GM18951 (cell line): ENCODE results near the gene KRT80.

Source experiments
- POLR2A ChIP-seq: IDR thresholded peaks from 4 replicates; pipeline ENCODE4 v1.6.1; 2011; ENCODE audit warnings: mild to moderate bottlenecking; ENCODE audit not compliant: insufficient read length, insufficient read depth; ENCODE audit errors: extremely low read depth
- in situ Hi-C: fragments of 300-500 bp; cut with MboI; formaldehyde crosslinking; loops from one replicate; pipeline ENCODE4 v1.12.0; 2022; ENCODE audit warnings: low sequenced_read_pairs, mixed read lengths, inconsistent platforms; ENCODE audit not compliant: unreplicated experiment

Gene KRT80

DNA sequence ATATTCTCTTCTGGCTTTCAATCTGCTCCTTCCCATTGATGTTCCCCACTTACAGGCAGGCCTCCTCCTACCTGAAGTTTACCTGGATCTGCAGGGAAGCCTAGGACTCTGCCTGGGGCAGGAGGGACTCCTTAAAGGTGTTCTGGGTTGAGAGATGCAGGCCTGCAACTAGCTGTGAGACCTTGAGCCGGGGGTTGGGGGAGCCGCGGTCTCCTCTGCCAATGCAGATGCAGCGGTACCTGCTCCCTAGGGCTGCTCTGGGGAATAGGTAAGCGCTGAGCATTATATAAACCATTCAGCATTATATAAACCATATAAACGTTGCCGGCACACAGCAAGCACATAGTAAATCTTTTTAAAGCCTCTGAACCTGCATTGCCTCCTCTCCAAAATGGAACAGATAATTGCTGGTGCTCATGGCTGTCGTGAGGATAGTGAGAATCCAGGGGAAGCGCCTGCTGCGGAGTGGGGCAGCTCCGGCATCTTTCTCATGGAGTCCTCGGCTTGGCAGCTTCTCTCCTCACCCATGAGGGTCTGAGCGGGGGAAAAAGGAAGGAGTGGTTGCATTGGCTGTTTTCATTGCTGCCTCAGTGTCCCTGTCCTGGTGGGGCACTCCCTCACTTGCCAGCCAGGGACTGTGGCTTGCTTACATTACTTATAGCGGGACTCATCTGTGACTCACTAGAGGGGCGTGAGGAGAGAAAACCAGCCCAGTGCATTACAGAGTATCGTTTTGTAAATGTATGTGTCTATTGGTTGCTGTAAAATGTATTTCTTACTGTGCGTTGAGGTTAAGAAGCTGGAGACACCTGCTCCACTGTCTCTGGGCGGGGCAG lies 12.5 kb upstream of the KRT80 start:
- in situ Hi-C loops, result no loop called here
- TF ChIP-seq POLR2A, result no peak

- no peak for TF ChIP-seq POLR2A
- in situ Hi-C loops, result no loop called here
Observed at GRCh38 chr12:52203079-52203921, 11.5 kb upstream of the KRT80 start.

DNA sequence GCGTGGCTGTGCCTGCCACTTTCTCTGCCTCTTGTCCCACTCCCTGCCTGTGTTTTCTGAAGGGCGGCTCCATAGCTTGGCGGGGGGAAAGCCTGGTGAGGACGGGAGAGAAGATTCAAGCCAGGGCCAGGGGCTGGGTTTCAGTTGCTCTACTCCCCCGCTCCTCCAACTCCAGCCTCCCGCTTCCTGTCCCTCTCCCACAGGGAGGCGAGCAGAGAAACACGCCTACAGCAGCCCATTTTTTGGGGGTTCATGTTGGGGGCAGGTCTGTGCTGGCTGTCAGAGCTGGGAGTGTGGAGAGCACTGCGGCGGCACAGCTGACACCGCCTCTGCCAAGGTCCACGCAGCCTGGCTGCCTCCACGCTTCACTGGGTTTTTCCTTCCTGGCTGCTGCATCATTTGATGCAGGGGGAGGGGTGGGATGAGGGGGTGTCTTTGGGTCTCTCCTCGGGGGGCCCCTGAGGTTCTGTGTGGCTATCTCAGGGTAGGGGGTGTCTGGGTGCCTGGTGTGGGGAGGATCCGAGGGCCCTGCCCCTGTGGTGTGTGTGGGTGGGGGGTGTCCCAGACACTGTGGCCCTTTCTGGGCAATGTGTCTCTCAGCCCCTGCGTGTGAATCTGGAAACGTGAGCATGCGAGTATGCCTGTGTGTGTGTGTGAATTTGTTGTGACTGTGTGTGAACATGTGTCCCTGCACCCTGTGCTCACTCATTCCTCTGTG lies 10.7 kb upstream of the KRT80 start:
- in situ Hi-C loops, result no loop called here
- no peak for TF ChIP-seq POLR2A

- no peak for TF ChIP-seq POLR2A
Observed at GRCh38 chr12:52201451-52201839, 9.6 kb upstream of the KRT80 start.

GRCh38 chr12:52200781-52201450 lies 9.1 kb upstream of the KRT80 start:
- in situ Hi-C loops, result no loop called here

More at GRCh38 chr12:52201451-52201839, 9.6 kb upstream of the KRT80 start:
- in situ Hi-C loops, result no loop called here

GRCh38 chr12:52200086-52200780 lies 8.4 kb upstream of the KRT80 start:
- in situ Hi-C loops, result no loop called here
- TF ChIP-seq POLR2A, result no peak

More at GRCh38 chr12:52200781-52201450, 9.1 kb upstream of the KRT80 start:
- TF ChIP-seq POLR2A, result no peak

DNA sequence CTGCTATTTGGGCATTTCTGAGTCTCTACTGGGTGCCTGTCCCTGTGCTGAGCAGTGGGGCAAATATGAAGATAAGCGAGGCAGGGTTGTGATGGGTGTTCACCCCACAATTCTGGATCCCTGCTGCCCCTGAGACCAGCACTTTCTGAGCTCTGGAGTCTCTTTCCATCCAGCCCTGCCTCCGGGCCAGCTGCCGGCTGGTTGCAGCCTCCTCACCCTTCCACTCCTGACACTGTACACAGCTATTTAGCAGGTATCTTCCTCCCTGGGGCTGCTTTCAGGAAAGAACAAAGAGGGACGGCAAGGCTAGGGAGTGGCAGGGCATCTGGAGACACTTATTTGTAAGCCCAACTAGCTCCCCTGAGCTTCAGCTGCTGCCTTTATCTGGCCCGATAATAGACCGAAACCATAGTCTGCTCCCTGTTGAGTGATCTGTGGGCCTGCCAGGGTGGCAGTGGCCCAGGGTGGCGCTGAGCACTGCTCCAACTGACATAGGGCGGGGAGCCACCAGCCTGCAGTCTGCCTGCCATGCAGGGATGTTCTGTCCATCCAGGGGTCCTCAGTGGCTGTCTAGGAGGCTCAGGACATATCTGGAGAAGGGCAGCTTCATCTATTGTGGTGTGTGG lies 7.6 kb upstream of the KRT80 start:
- no peak for TF ChIP-seq POLR2A
- in situ Hi-C loops, result no loop called here

- no peak for TF ChIP-seq POLR2A
- in situ Hi-C loops, result no loop called here
Observed at GRCh38 chr12:52198454-52199215, 6.8 kb upstream of the KRT80 start.

DNA sequence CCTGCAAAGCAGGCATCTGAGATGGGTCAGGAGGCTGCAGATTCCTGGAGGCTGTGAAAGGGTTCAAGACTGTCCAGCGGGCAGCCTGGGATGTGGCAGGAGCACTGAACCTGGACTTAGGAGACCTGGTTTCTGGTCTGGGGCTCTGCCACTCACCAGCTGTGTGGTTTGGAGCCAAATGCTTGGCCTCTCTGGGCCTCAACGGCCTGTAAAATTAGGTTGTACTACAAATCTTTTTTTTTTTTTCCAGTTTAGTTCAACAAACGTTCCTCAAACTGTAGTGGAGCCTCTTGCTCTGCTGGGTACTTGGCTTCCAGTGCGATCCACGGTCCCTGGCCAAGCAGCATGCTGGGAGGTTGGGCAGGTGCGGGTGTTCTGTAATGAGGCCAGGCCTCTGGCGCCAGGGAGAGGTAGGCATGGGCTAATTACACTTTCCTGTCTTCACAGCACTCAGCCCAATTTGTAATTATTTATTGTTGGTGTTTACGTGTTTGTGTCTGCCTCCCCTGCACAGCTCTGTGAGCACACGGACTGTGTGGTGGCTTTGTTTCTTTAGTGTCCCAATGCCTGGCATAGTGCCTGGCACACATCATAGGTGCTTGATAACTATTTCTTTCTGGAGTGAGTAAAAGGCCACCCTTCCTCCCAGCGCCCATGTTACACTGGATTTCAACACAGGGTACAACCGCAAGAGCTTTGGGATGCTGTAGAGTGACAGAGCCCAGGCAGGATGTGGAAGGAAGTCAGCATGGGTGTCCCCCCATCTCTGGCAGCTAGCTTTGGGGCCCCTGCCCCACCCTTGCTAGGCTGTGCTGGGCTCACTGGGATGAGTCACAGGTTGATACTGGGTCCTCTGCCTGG lies 5.8 kb upstream of the KRT80 start:
- no peak for TF ChIP-seq POLR2A
- in situ Hi-C loops, result no loop called here

- TF ChIP-seq POLR2A, result no peak
- in situ Hi-C loops, result no loop called here
Observed at GRCh38 chr12:52195065-52195730, 3.4 kb upstream of the KRT80 start.
